Endodermal cell (in vitro differentiated cells): ENCODE data around the gene RIPOR2. TPM values are rescaled to one million over a fixed set of nuclear protein-coding genes. Genes with fewer than 3 reads are reported as not detected.

ENCODE experiments used
- DNase-seq: peaks from one replicate; pipeline ENCODE4 v3.0.0-alpha.2; 2017
- H3K27ac ChIP-seq: 2 replicates; pipeline ENCODE4 v1.5.1; 2013; ENCODE audit warnings: mild to moderate bottlenecking, low read depth, low read length, moderate library complexity
- H3K27me3 ChIP-seq: 2 replicates; pipeline ENCODE4 v1.6.1; 2013; ENCODE audit warnings: mild to moderate bottlenecking, low read length, moderate library complexity; ENCODE audit not compliant: insufficient read depth, control insufficient read depth, poor library complexity, severe bottlenecking
- H3K36me3 ChIP-seq: 2 replicates; pipeline ENCODE4 v1.7.0; 2013; ENCODE audit warnings: mild to moderate bottlenecking, low read length, moderate library complexity; ENCODE audit not compliant: control insufficient read depth, insufficient read depth
- H3K4me1 ChIP-seq: one replicate; pipeline ENCODE4 v1.7.0; 2013; ENCODE audit warnings: low read length; ENCODE audit not compliant: control insufficient read depth, insufficient read depth
- H3K4me3 ChIP-seq: 2 replicates; pipeline ENCODE4 v1.5.1; 2013; ENCODE audit warnings: mild to moderate bottlenecking, low read length, moderate library complexity
- H3K9ac ChIP-seq: 2 replicates; pipeline ENCODE4 v1.6.1; 2013; ENCODE audit warnings: mild to moderate bottlenecking, low read length, moderate library complexity; ENCODE audit not compliant: poor library complexity, severe bottlenecking; ENCODE audit errors: extremely low read depth
- H3K9me3 ChIP-seq: 2 replicates; pipeline ENCODE4 v1.6.1; 2013; ENCODE audit warnings: mild to moderate bottlenecking, low read length, moderate library complexity; ENCODE audit not compliant: control insufficient read depth
- H3K27ac Mint-ChIP-seq: 2 replicates; pipeline ENCODE4 v1.8.0; 2020; ENCODE audit warnings: mixed read lengths
- H3K27me3 Mint-ChIP-seq: 2 replicates; pipeline ENCODE4 v1.8.0; 2021; ENCODE audit warnings: mild to moderate bottlenecking, mixed read lengths; ENCODE audit not compliant: insufficient read depth
- H3K36me3 Mint-ChIP-seq: 2 replicates; pipeline ENCODE4 v1.8.0; 2020; ENCODE audit warnings: low read depth, mixed read lengths
- H3K4me1 Mint-ChIP-seq: 2 replicates; pipeline ENCODE4 v1.8.0; 2020; ENCODE audit warnings: mixed read lengths
- H3K4me3 Mint-ChIP-seq: 2 replicates; pipeline ENCODE4 v1.8.0; 2020; ENCODE audit warnings: mild to moderate bottlenecking, moderate library complexity, mixed read lengths
- H3K9me3 Mint-ChIP-seq: 2 replicates; pipeline ENCODE4 v1.8.0; 2020; ENCODE audit warnings: mild to moderate bottlenecking, mixed read lengths
- CTCF ChIP-seq: fragments of 200-600 bp; sonication (generic); conservative IDR thresholded peaks from 2 replicates; pipeline ENCODE4 v1.5.0; 2021; ENCODE audit warnings: antibody characterized with exemption, mild to moderate bottlenecking
- WGBS, 2 experiments: methylation state at CpG; one replicate each; pipeline versions ENCODE4 v1.1.5 to v1.1.7; 2013; ENCODE audit warnings: missing lambda C conversion rate in 2 of 2, mixed read lengths in 1 of 2; ENCODE audit not compliant: insufficient coverage in 1 of 2, insufficient read length in 1 of 2; 5-methylcytosine and 5-hydroxymethylcytosine counted together
- total RNA-seq, 2 donors: library from RNA; stranded (reverse); fragmentation: NEBNext Ultra II Directional in 1 of 2; extraction: Animal tissue kit (Norgen Biotek cat#: 25700) in 1 of 2; gene quantifications; 2 replicates in 1 of 2; 3 replicates in 1 of 2; pipeline ENCODE4 v1.2.1, GENCODE V29; 2021

The RIPOR2 gene
- total RNA-seq, 2 donors from 2014 or later = 9.3 to 10.4 TPM

- no peak for DNase-seq
- WGBS, 2 experiments = 89 to 95% methylated on average over 4 to 9 of the region's 9 CpGs
- H3K4me3 ChIP-seq = no peak overlapping the region
- no peak overlapping the region for H3K27ac Mint-ChIP-seq
- H3K27ac ChIP-seq = no peak overlapping the region
- no peaks in the 10 kb centered on the region for H3K36me3 ChIP-seq
- no peak overlapping the region for H3K4me3 Mint-ChIP-seq
- no peak for TF ChIP-seq CTCF
- no peak overlapping the region for H3K9ac ChIP-seq
- no peaks in the 10 kb centered on the region for H3K4me1 ChIP-seq
- H3K4me1 Mint-ChIP-seq = peaks cover 10% of the 10 kb centered on the region
- H3K27me3 ChIP-seq = no peaks in the 10 kb centered on the region
- peaks cover 4% of the 10 kb centered on the region for H3K9me3 Mint-ChIP-seq
- H3K36me3 Mint-ChIP-seq = peaks cover 2% of the 10 kb centered on the region
- H3K27me3 Mint-ChIP-seq = peaks cover 15% of the 10 kb centered on the region
- no peaks in the 10 kb centered on the region for H3K9me3 ChIP-seq
These were observed 33.9 kb downstream of the RIPOR2 start for GRCh38 chr6:24901698-24902328.

GRCh38 chr6:24900917-24901697 lies 34.7 kb downstream of the RIPOR2 start:
- Histone ChIP-seq H3K27ac (no peak overlapping the region), H3K9me3 (no peaks in the 10 kb centered on the region), H3K36me3 (no peaks in the 10 kb centered on the region), H3K27me3 (no peaks in the 10 kb centered on the region), H3K9ac (no peak overlapping the region), H3K4me3 (no peak overlapping the region), H3K4me1 (no peaks in the 10 kb centered on the region)
- peaks cover 4% of the 10 kb centered on the region for H3K9me3 Mint-ChIP-seq
- peaks cover 11% of the 10 kb centered on the region for H3K27me3 Mint-ChIP-seq
- H3K4me1 Mint-ChIP-seq = peaks cover 10% of the 10 kb centered on the region
- H3K36me3 Mint-ChIP-seq = peaks cover 2% of the 10 kb centered on the region
- no peak overlapping the region for H3K27ac Mint-ChIP-seq
- no peak overlapping the region for H3K4me3 Mint-ChIP-seq
- 92 to 94% methylated on average over 2 to 6 of the region's 6 CpGs for WGBS, 2 experiments
- no peak for TF ChIP-seq CTCF
- DNase-seq = no peak

- TF ChIP-seq CTCF = no peak
- H3K27me3 Mint-ChIP-seq = peaks cover 5% of the 10 kb centered on the region
- no peaks in the 10 kb centered on the region for H3K4me1 ChIP-seq
- no peak overlapping the region for H3K27ac Mint-ChIP-seq
- peaks cover 10% of the 10 kb centered on the region for H3K4me1 Mint-ChIP-seq
- H3K4me3 ChIP-seq = no peak overlapping the region
- DNase-seq = no peak
- no peak overlapping the region for H3K27ac ChIP-seq
- WGBS, 2 experiments = 93 to 97% methylated on average over 5 to 6 of the region's 6 CpGs
- H3K4me3 Mint-ChIP-seq = no peak overlapping the region
- H3K36me3 Mint-ChIP-seq = peaks cover 2% of the 10 kb centered on the region
- H3K9ac ChIP-seq = no peak overlapping the region
- H3K9me3 Mint-ChIP-seq = peaks cover 4% of the 10 kb centered on the region
- no peaks in the 10 kb centered on the region for H3K36me3 ChIP-seq
- no peaks in the 10 kb centered on the region for H3K27me3 ChIP-seq
- H3K9me3 ChIP-seq = no peaks in the 10 kb centered on the region
These were observed 35.8 kb downstream of the RIPOR2 start for GRCh38 chr6:24899997-24900325.
